Keratinocyte (primary cell): Measurements from ENCODE around the gene GOSR1. TPM values are rescaled to one million over a fixed set of nuclear protein-coding genes. Genes with fewer than 3 reads are reported as not detected.

Experiments used
- DNase-seq: peaks from one replicate; pipeline ENCODE4 v3.0.0-alpha.2; 2011; ENCODE audit warnings: low read depth, missing footprints, low spot score
- FAIRE-seq: peaks from 2 replicates; lab custom pipeline; 2011; peaks lifted over from hg19 to GRCh38; lab: Jason Lieb, UNC
- H2AFZ ChIP-seq: 2 replicates; pipeline ENCODE4 v1.6.0; 2012; ENCODE audit warnings: low read length, control low read depth, inconsistent platforms; ENCODE audit not compliant: control insufficient read depth
- H3K27ac ChIP-seq: 2 replicates; pipeline ENCODE4 v1.5.1; 2011; ENCODE audit warnings: low read length; ENCODE audit not compliant: control insufficient read depth, insufficient read depth
- H3K27me3 ChIP-seq: 3 replicates; pipeline ENCODE4 v1.6.0; 2011; ENCODE audit warnings: low read length; ENCODE audit not compliant: control insufficient read depth, insufficient read depth; ENCODE audit errors: extremely low read depth
- H3K36me3 ChIP-seq, 2 experiments: 2 replicates in 1 of 2; 3 replicates in 1 of 2; pipeline ENCODE4 v1.5.1; 2011; ENCODE audit warnings: low read length in 2 of 2, mild to moderate bottlenecking in 1 of 2; ENCODE audit not compliant: control insufficient read depth in 2 of 2, insufficient read depth in 2 of 2; ENCODE audit errors: extremely low read depth in 1 of 2
- H3K4me1 ChIP-seq: 3 replicates; pipeline ENCODE4 v1.5.1; 2011; ENCODE audit warnings: low read length; ENCODE audit not compliant: control insufficient read depth, insufficient read depth; ENCODE audit errors: extremely low read depth
- H3K4me2 ChIP-seq: 3 replicates; pipeline ENCODE4 v1.6.0; 2011; ENCODE audit warnings: low read depth, low read length; ENCODE audit not compliant: control insufficient read depth, insufficient read depth; ENCODE audit errors: extremely low read depth
- H3K4me3 ChIP-seq, 3 experiments: fragments of 200-600 bp in 1 of 3; sonication (generic) in 1 of 3; 2 replicates in 2 of 3; 3 replicates in 1 of 3; pipeline ENCODE4 v1.5.1; 2011 to 2016; ENCODE audit warnings: low read length in 3 of 3, mild to moderate bottlenecking in 3 of 3, control low read depth in 2 of 3, inconsistent platforms in 1 of 3, low read depth in 1 of 3, mixed read lengths in 1 of 3, mixed run types in 1 of 3, moderate library complexity in 1 of 3; ENCODE audit not compliant: control insufficient read depth in 2 of 3, insufficient read depth in 2 of 3; ENCODE audit errors: extremely low read depth in 1 of 3
- H3K79me2 ChIP-seq: 2 replicates; pipeline ENCODE4 v1.6.0; 2012; ENCODE audit warnings: low read length; ENCODE audit not compliant: control insufficient read depth, insufficient read depth
- H3K9ac ChIP-seq: 3 replicates; pipeline ENCODE4 v1.6.0; 2011; ENCODE audit warnings: low read length; ENCODE audit not compliant: control insufficient read depth, insufficient read depth; ENCODE audit errors: extremely low read depth
- H3K9me1 ChIP-seq: 3 replicates; pipeline ENCODE4 v1.6.0; 2011; ENCODE audit warnings: low read length; ENCODE audit not compliant: control insufficient read depth, insufficient read depth; ENCODE audit errors: extremely low read depth
- H3K9me3 ChIP-seq: 2 replicates; pipeline ENCODE4 v1.5.1; 2012; ENCODE audit warnings: low read depth, low read length; ENCODE audit not compliant: control insufficient read depth
- H4K20me1 ChIP-seq: 3 replicates; pipeline ENCODE4 v1.6.0; 2011; ENCODE audit warnings: low read length; ENCODE audit not compliant: control insufficient read depth, insufficient read depth; ENCODE audit errors: extremely low read depth
- CTCF ChIP-seq, 3 experiments: IDR thresholded peaks in 1 of 3; conservative IDR thresholded peaks in 1 of 3; optimal IDR thresholded peaks in 1 of 3; 2 replicates in 2 of 3; 3 replicates in 1 of 3; pipeline versions ENCODE3 to v1.5.1; 2011; ENCODE audit warnings: low read length in 3 of 3, mild to moderate bottlenecking in 3 of 3, moderate library complexity in 2 of 3, control low read depth in 1 of 3, inconsistent platforms in 1 of 3; ENCODE audit not compliant: insufficient read depth in 2 of 3; ENCODE audit errors: extremely low read depth in 1 of 3
- EZH2 ChIP-seq: IDR thresholded peaks from one replicate; pipeline ENCODE4 v1.6.1; 2012; ENCODE audit warnings: inconsistent platforms, mild to moderate bottlenecking, low read length, moderate library complexity
- dilution Hi-C: fragments of 300-500 bp; cut with MboI; formaldehyde crosslinking; loops from one replicate; pipeline ENCODE4 v1.7.0; 2020; ENCODE audit warnings: low sequenced_read_pairs; ENCODE audit not compliant: extremely low pct_ligation_motif_present
- polyA plus RNA-seq, 5 experiments: library from polyadenylated mRNA; depleted of rRNA in 3 of 5; stranded (reverse) in 3 of 5; stranded (forward) in 1 of 5; unstranded in 1 of 5; fragments of >200 nt; gene quantifications; 1 replicate in 1 of 5; 2 replicates in 3 of 5; 3 replicates in 1 of 5; pipeline versions ENCODE4 v1.2.1 to v1.2.3, GENCODE V29; 2011 to 2012; ENCODE audit warnings: missing spikeins in 2 of 5, low read depth in 1 of 5, low replicate concordance in 1 of 5

GOSR1 gene
- polyA plus RNA-seq, 1 donor (not counting 4 experiments of a cell fraction or from before 2014, with no cell fraction given): 24.5 TPM

DNA sequence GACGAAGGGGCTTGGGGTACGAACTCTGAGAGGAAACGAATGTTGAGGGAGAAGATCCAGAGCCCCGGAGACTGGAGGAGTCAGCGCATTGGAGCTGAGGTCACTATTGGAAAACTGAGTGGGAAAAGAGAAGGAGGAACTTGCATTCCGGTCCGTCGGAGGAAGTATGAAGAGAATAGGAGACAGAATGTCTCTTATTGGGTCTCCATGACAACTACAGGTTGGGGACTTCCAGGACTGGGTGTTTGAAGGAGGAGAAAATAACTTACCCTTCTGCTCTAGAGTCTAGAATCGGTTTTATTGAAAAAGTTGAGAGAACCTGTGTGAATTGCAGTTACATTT is 537 bp downstream of the GOSR1 start:
- H3K4me2 ChIP-seq: peak overlapping the region; percentile 91
- H3K4me3 ChIP-seq: peak overlapping the region; percentile 82 to 92 (median 83)
- H4K20me1 ChIP-seq: no peaks in the 10 kb centered on the region
- DNase-seq: no peak
- H3K79me2 ChIP-seq: peaks cover 32% of the 10 kb centered on the region
- TF ChIP-seq CTCF (optimal IDR thresholded peaks at IDR 0.05 in 1 of 3, IDR thresholded peaks at IDR 0.05 in 1 of 3, conservative IDR thresholded peaks at IDR 0.05 in 1 of 3; ENCODE audit: extremely low read depth in 1 of 3, insufficient read depth in 2 of 3, low read length in 3 of 3) (no peak), EZH2 (no peak)
- peak overlapping the region; percentile 96 for H3K9ac ChIP-seq
- peaks cover 0 to 5% of the 10 kb centered on the region in 2 experiments for H3K36me3 ChIP-seq
- dilution Hi-C loops: no loop called here
- no peaks in the 10 kb centered on the region for H3K9me1 ChIP-seq
- H2AFZ ChIP-seq: peak overlapping the region; percentile 92
- no peak for FAIRE-seq
- no peaks in the 10 kb centered on the region for H3K9me3 ChIP-seq
- H3K27ac ChIP-seq: peak overlapping the region; percentile 91
- no peaks in the 10 kb centered on the region for H3K27me3 ChIP-seq
- H3K4me1 ChIP-seq: peaks cover 14% of the 10 kb centered on the region

- Histone ChIP-seq H4K20me1 (no peaks in the 10 kb centered on the region), H3K9ac (no peak overlapping the region), H3K4me1 (peaks cover 9% of the 10 kb centered on the region), H3K36me3 (peaks cover 3 to 20% of the 10 kb centered on the region in 2 experiments), H3K9me1 (no peaks in the 10 kb centered on the region), H3K79me2 (peaks cover 28% of the 10 kb centered on the region), H3K4me2 (no peak overlapping the region), H3K27ac (no peak overlapping the region), H3K9me3 (no peaks in the 10 kb centered on the region), H3K27me3 (no peaks in the 10 kb centered on the region), H3K4me3 (no peak overlapping the region), H2AFZ (no peak overlapping the region)
- dilution Hi-C loops: no loop called here
- no peak for TF ChIP-seq CTCF (optimal IDR thresholded peaks at IDR 0.05 in 1 of 3, IDR thresholded peaks at IDR 0.05 in 1 of 3, conservative IDR thresholded peaks at IDR 0.05 in 1 of 3; ENCODE audit: extremely low read depth in 1 of 3, insufficient read depth in 2 of 3, low read length in 3 of 3)
- TF ChIP-seq EZH2: no peak
- FAIRE-seq: no peak
- DNase-seq: no peak
Observed at GRCh38 chr17:30482555-30482954, 5.3 kb downstream of the GOSR1 start.
